ENCODE data around the gene N4BP2L1.

- TF ChIP-seq POLR2A (IDR thresholded peaks at IDR 0.05; ENCODE audit: extremely low read depth, insufficient read length) (no peak), CTCF (IDR thresholded peaks at IDR 0.05; ENCODE audit: low read depth, low read length) (peak; percentile 38), MAX (IDR thresholded peaks at IDR 0.05; ENCODE audit: low read depth, low read length) (no peak), MYC (IDR thresholded peaks at IDR 0.05; ENCODE audit: low read depth, low read length) (no peak)
Measured at GRCh38 chr13:32443111-32443510, 15.2 kb upstream of the N4BP2L1 start.
